SU-DHL-6 (cell line): ENCODE data around the gene NCOA3.

Source experiments
- CTCF ChIP-seq: fragments of 200-600 bp; sonication (generic); IDR thresholded peaks from one replicate; pipeline ENCODE4 v1.5.1; 2017; ENCODE audit warnings: antibody characterized with exemption, mild to moderate bottlenecking, low read length, moderate library complexity; ENCODE audit not compliant: insufficient read depth, poor library complexity, severe bottlenecking
- EZH2phosphoT487 ChIP-seq: fragments of 200-600 bp; sonication (generic), shearing (Covaris generic); conservative IDR thresholded peaks from 2 replicates; pipeline ENCODE4 v1.6.1; 2018; ENCODE audit warnings: mild to moderate bottlenecking, antibody characterized with exemption, low read length, moderate library complexity, mixed read lengths

DNA sequence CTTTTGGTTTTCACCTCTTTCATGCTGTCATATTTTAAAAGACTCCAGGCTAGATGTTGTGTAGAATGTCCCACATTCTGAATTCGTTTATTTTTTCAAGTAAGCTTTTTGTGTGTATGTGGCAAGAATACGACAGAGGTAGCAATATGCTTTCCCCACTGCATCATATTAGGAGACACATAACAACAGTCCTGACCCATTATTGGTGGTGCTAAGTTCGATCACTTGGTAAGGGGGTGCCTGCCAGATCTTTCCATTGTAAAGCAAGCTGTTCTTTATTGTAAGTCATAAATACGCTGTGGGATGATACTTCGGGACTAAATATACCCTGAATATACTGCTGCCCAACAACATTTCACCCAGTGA is 588 bp upstream of the NCOA3 start:
- no peak for TF ChIP-seq CTCF
- no peak for TF ChIP-seq EZH2phosphoT487
